ENCODE results near the gene ARHGAP33.
"Not testable (repeated sequence)": the region's sequence is repeated elsewhere in the genome, so short reads cannot be mapped to it uniquely, and the experiment has no call there.

The ARHGAP33 gene

DNA sequence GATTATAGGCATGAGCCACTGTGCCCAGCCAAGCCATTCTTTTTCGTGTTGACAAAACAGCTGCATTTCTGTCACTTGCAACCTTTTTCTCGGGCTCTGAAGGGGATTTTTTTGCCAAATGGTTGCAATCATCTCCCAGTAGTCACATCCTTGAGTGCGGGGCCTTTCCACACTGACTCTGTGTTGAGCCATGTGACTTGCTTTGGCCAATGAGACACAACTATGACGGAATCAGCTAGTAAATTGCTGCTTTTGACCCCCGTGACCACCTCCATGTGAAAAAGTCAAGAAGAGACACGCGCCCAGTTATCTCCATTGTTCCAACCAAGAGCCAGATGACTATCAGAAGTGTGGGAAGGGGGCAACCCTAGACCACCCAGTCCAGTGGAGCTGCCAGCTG lies 58.6 kb downstream of the ARHGAP33 start:
- no peak for DNase-seq (ENCODE audit: low read depth)

GRCh38 chr19:35836096-35836495 lies 60.7 kb downstream of the ARHGAP33 start:
- DNase-seq (ENCODE audit: low read depth), result not testable (repeated sequence)

All from stimulated activated CD8-positive, alpha-beta memory T cell treated with anti-CD3 and anti-CD28 coated beads, Interleukin-15, amount 100 ng/mL, for 24 hours (primary cell).